ENCODE data around the gene GPAM.
"Not testable (repeated sequence)": the region's sequence is repeated elsewhere in the genome, so short reads cannot be mapped to it uniquely, and the experiment has no call there.

Gene GPAM

DNA sequence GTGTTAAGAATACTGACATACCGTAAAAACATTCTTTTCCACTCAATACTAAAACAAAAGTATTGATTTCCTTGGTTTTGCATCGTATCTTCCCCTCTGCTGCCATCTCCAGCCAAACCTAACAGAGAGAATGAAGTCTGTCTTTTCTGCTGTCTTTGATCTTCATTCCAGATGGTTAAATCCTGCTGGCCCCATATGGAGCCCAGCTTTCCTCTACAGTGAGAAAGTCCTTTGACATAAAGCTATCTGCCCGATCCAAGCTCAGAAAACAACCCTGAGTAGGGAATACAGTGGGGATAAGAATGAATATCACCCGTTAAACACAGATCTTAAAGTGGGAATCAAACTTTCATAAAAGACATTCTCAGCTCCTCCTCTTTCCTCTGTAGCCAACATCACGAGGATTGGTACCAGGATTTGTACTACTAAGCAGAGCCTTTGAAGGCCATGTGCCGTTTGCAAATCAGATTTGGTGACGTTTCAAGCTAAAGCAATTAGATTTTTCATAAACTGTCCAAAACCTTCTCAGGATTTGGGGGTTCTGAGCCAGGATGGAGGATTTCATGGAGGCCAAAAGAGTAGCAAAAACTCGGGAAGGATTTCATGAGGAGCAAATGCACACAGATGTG lies 30.8 kb upstream of the GPAM start:
- DNase-seq, result no peak

DNA sequence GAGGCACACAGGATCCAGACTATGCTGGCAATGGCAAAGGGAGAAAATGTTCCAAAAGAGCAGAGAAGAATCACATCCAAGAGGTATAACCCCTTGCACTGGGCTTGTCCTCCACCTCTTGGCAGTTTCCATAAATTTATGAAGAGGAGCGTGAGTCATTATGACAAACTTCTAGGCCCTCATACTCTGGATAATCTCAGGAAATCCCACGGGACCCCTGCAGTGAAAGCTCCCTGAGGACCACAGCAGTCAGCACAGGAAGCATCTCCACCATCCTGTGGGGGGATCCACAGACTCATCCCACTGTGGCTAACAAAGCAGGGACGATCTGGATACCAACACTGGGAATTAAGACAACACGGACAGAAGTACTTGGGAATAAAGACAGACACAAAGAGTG lies 30.3 kb upstream of the GPAM start:
- no peak for DNase-seq

DNA sequence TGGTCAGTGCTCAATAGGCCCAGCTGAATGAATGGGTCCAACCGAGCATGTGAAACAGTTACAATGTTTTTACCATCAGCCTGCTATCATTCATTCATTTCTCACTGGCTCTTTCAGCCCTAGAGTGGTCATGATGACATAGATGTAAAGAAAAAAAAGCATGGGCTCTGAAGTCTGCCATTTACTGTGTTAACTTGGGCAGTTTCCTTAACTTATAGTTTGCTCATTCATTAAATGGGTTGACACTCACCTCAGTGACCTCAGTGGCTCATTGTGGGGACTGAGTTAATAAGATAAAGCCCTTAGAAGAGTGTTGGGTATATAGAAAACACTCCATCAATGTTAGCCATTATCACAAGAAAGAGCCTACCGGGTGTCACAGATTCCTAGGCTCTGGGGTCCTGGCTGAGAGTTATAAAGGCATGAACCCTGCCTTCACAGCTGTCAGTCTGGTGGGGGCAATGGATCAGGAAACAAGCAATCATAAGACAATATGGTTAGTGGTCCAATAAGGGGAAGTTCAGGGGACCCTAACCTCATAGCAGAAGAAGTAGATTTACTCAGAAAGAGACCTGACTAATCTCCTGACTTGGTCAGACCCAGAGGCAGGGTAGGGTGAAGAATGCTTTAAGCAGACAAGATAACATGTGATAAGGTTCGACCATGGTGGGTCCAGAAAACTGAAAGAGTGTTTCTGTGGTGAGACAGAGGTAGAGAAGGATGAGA lies 29.7 kb upstream of the GPAM start:
- DNase-seq, result no peak

GRCh38 chr10:112210666-112211065 lies 27.1 kb upstream of the GPAM start:
- no peak for DNase-seq

GRCh38 chr10:112209684-112210131 lies 26.1 kb upstream of the GPAM start:
- DNase-seq, result no peak

GRCh38 chr10:112208997-112209396 lies 25.4 kb upstream of the GPAM start:
- no peak for DNase-seq

GRCh38 chr10:112208292-112208691 lies 24.7 kb upstream of the GPAM start:
- DNase-seq, result no peak

DNA sequence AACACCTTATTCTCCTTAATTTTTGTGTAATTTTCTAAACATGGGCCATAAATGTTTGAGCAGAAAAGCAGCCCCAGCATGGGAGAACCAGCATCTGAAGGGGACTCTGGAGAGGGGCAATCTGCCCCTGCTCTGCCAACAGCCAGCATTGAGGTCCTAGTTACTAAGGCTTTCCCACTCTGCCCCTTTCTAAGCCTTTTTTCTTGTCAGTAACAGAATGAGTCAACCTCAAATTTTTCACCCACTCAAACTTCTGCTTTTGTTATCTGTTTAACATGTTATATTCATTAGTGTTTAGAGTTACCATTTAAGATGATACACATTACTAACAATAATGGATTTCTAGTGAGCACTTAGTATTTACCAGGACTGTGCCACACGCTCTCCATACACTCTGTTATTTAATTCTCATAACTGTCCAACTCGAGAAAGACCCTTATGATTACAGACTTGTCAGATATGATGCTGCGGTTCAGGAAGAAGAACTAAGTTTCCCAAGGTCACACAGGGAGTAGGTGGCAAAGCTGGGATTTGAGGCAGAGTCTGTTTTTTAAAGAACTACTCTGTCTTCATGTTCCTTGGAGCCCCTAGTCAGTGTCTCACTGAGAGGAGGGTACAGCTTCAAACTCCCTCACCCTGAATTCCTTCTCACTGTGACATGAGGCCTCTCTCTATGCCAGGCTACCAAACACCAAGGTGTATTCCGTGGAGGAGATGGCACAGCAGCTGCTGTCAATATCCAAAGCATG lies 19.9 kb upstream of the GPAM start:
- no peak for DNase-seq

- no peak for DNase-seq
These were observed 19.1 kb upstream of the GPAM start for GRCh38 chr10:112202561-112203241.

GRCh38 chr10:112202076-112202475 lies 18.5 kb upstream of the GPAM start:
- DNase-seq, result no peak

GRCh38 chr10:112201334-112201733 lies 17.8 kb upstream of the GPAM start:
- DNase-seq, result no peak

DNA sequence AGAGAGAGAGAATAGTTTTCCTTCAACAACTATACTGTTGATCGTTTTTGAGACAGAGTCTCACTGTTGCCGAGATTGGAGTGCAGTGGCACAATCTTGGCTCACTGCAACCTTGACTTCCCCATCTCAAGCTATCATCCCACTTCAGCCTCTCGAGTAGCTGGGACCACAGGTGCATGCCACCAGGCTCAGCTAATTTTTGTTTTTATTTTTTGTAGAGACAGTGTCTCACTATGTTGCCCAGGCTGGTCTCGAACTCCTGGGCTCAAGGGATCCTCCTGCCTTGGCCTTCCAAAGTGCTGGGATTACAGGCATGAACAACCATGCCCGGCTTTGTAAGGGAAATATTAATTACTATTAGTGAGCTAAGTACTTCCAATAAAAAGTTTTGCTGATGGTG lies 16.7 kb upstream of the GPAM start:
- not testable (repeated sequence) for DNase-seq

GRCh38 chr10:112197662-112198061 lies 14.1 kb upstream of the GPAM start:
- DNase-seq, result not testable (repeated sequence)

DNA sequence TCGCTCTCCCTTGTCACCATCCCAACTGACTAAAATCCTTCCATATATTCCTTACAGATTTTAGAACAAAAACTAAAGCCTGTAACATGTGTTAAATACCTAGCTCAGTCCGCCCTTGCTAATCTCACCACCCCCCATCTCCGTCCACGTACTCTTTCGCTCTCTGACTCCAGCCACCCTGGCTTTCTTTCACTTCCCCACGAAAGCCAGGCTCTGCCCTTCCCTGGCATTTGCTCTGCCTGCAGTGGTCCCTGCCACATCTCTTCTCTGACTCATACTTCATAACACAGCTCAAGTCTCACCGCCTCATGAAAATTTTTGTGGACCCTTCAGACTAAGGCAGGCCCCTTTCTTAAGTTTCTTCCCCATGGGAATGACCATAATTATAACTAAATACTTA lies 11.7 kb upstream of the GPAM start:
- DNase-seq, result no peak

- no peak for DNase-seq
These were observed 8.2 kb upstream of the GPAM start for GRCh38 chr10:112191791-112192190.

GRCh38 chr10:112191041-112191590 lies 7.6 kb upstream of the GPAM start:
- DNase-seq, result no peak

- DNase-seq, result no peak
These were observed 5.9 kb upstream of the GPAM start for GRCh38 chr10:112189465-112189864.

DNA sequence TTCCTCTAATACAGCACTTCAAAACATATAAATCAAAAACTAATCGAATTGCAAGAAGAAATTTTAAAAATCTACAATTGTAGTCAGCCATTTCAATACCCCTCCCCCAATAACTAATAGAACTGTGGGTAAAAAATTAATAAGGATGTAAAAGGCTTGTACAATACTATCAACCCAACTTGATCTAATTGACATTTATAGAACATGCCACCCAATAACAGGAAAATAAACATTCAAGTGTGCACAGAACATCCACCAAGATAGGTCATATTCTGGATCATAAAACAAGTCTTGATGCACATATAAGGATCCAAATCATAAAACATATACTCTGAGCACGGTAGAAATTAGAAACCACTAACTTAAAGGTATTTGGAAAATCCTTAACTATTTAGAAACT lies 4.0 kb upstream of the GPAM start:
- no peak for DNase-seq

DNA sequence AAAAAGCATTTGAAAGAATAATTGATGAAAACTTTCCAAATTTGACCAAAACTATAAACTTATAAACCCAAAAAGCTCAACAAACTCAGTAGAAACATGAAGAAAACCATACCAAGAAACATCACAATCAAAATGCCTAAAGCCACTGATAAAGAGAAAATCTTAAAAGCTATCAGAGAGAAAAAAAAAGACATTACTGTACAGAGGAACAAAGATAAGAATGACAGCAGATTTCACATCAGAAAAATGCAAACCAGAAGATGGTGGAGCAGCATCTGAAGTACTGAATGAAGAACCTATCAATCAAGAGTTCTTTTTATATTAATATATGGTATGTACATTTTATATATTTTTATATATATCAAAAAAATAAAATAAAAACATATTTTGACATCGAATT lies 2.4 kb upstream of the GPAM start:
- DNase-seq, result no peak

DNA sequence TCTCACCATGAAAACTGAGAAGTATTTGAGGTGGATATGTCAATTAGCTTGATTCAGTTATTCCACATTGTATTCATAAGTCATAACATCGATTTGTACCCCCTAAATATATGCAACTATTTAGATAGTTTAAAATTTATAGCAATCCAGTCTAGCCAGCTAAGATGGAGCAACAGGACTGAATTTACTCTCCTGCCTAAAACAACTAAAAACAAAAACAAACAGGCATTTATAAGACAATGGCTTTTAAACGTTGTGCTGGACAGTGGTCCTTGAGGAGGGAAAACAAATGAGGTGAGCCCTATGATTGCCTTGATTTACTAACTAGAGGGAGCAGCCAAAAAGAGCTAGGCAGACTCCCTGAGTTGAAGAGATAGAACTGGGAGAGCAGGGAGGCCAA lies 814 bp upstream of the GPAM start:
- no peak for DNase-seq

DNA sequence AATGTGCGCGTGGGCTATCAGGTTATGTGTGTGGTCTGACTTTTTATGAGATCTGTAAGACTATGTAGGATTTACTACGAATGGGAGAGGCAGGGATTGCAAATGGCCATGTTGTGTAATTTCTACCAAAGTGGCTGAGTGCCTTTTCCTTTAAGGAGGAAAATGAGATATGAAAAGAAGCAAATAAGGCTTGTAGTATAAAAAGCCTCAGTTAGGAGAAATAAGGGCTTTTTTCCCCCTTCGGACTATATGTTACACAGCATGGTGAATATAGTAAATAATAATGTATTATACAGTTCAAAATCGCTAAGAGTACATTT lies 447 bp upstream of the GPAM start:
- no peak for DNase-seq

GRCh38 chr10:112182784-112183328 lies 709 bp downstream of the GPAM start:
- DNase-seq, result no peak

GRCh38 chr10:112177247-112177646 lies 6.3 kb downstream of the GPAM start:
- DNase-seq, result no peak

Measured in activated T-cell treated with anti-CD3 and anti-CD28 coated beads for 4 hours (primary cell).